Endothelial cell of umbilical vein (primary cell): Measurements from ENCODE around the gene PRKX. TPM values are rescaled to one million over a fixed set of nuclear protein-coding genes. Genes with fewer than 3 reads are reported as not detected.
"Not testable (repeated sequence)": the region's sequence is repeated elsewhere in the genome, so short reads cannot be mapped to it uniquely, and the experiment has no call there.

Source experiments
- BruUV-seq: library from RNA; stranded (reverse); fragments of 400-500 nt; replicated peaks from 2 replicates; lab custom pipeline; 2021; lab: Mats Ljungman, UMichigan
- CTCF ChIA-PET: fragments of 300-600, 350-600 bp; sonication (Branson Sonifier 250); formaldehyde crosslinking; loops from one replicate; lab custom pipeline; 2021; ENCODE audit warnings: antibody characterized with exemption, inconsistent platforms; lab: Charles Lee
- POLR2A ChIA-PET: fragments of 300-600, 350-600 bp; sonication (Branson Sonifier 250); formaldehyde crosslinking; loops from one replicate; lab custom pipeline; 2021; ENCODE audit warnings: antibody characterized with exemption, inconsistent platforms; lab: Charles Lee
- DNase-seq: peaks from one replicate; pipeline ENCODE4 v3.0.0-alpha.2; 2011; ENCODE audit warnings: low read depth, low spot score
- FAIRE-seq: peaks from 2 replicates; lab custom pipeline; 2011; peaks lifted over from hg19 to GRCh38; lab: Jason Lieb, UNC
- H2AFZ ChIP-seq: 2 replicates; pipeline ENCODE4 v1.6.0; 2012; ENCODE audit warnings: low read depth, low read length, control low read depth, inconsistent platforms
- H3K27ac ChIP-seq: 2 replicates; pipeline ENCODE4 v1.5.1; 2011; ENCODE audit warnings: low read depth, mild to moderate bottlenecking, control low read depth, low read length, moderate library complexity; ENCODE audit not compliant: insufficient read depth
- H3K27me3 ChIP-seq, 2 experiments: 2 replicates each; pipeline versions ENCODE4 v1.6.0 to v1.6.1; 2011; ENCODE audit warnings: low read length in 2 of 2, mixed read lengths in 1 of 2; ENCODE audit not compliant: control insufficient read depth in 2 of 2, insufficient read depth in 2 of 2
- H3K36me3 ChIP-seq, 2 experiments: 2 replicates in 1 of 2; 3 replicates in 1 of 2; pipeline ENCODE4 v1.5.1; 2011; ENCODE audit warnings: low read length in 2 of 2, mild to moderate bottlenecking in 1 of 2, moderate library complexity in 1 of 2; ENCODE audit not compliant: control insufficient read depth in 2 of 2, insufficient read depth in 2 of 2; ENCODE audit errors: extremely low read depth in 1 of 2
- H3K4me1 ChIP-seq: 3 replicates; pipeline ENCODE4 v1.5.1; 2011; ENCODE audit warnings: mild to moderate bottlenecking, low read length; ENCODE audit not compliant: control insufficient read depth, insufficient read depth; ENCODE audit errors: extremely low read depth
- H3K4me2 ChIP-seq: 2 replicates; pipeline ENCODE4 v1.6.1; 2011; ENCODE audit warnings: low read length, control low read depth, mixed read lengths; ENCODE audit not compliant: insufficient read depth
- H3K4me3 ChIP-seq, 3 experiments: fragments of 200-600 bp in 1 of 3; sonication (generic), shearing (Covaris generic) in 1 of 3; replicated peaks in 1 of 3; 2 replicates each; pipeline ENCODE4 v1.5.1; 2011 to 2016; ENCODE audit warnings: control low read depth in 3 of 3, low read length in 3 of 3, mild to moderate bottlenecking in 2 of 3, inconsistent platforms in 1 of 3, low read depth in 1 of 3, moderate library complexity in 1 of 3; ENCODE audit not compliant: insufficient read depth in 1 of 3
- H3K79me2 ChIP-seq: 2 replicates; pipeline ENCODE4 v1.6.0; 2012; ENCODE audit warnings: low read length, inconsistent platforms; ENCODE audit not compliant: control insufficient read depth, insufficient read depth
- H3K9ac ChIP-seq: replicated peaks from 2 replicates; pipeline ENCODE3; 2011; ENCODE audit warnings: low read length, control low read depth; ENCODE audit not compliant: insufficient read depth; ENCODE audit errors: extremely low read depth
- H3K9me1 ChIP-seq: replicated peaks from 3 replicates; pipeline ENCODE4 v1.6.0; 2011; ENCODE audit warnings: mild to moderate bottlenecking, low read length; ENCODE audit not compliant: control insufficient read depth, insufficient read depth; ENCODE audit errors: extremely low read depth
- H3K9me3 ChIP-seq: replicated peaks from 2 replicates; pipeline ENCODE4 v1.5.1; 2012; ENCODE audit warnings: low read length, inconsistent platforms; ENCODE audit not compliant: control insufficient read depth, insufficient read depth
- H4K20me1 ChIP-seq: replicated peaks from 2 replicates; pipeline ENCODE3; 2011; ENCODE audit warnings: mild to moderate bottlenecking, low read length; ENCODE audit not compliant: control insufficient read depth, insufficient read depth; ENCODE audit errors: extremely low read depth
- FOS ChIP-seq: IDR thresholded peaks from 2 replicates; pipeline ENCODE4 v1.6.1; 2011; ENCODE audit warnings: mild to moderate bottlenecking, low read length, moderate library complexity, borderline replicate concordance; ENCODE audit not compliant: insufficient read depth
- JUN ChIP-seq: IDR thresholded peaks from 2 replicates; pipeline ENCODE4 v1.6.1; 2011; ENCODE audit warnings: borderline replicate concordance, low read depth; ENCODE audit not compliant: insufficient read length, insufficient read depth
- POLR2A ChIP-seq: IDR thresholded peaks from 2 replicates; pipeline ENCODE4 v1.6.1; 2012; ENCODE audit warnings: low read depth, mild to moderate bottlenecking, control low read depth, low read length
- dilution Hi-C: fragments of 300-500 bp; cut with MboI; formaldehyde crosslinking; loops from one replicate; pipeline ENCODE4 v1.15.0; 2019; ENCODE audit warnings: low sequenced_read_pairs; ENCODE audit not compliant: extremely low pct_ligation_motif_present
- intact Hi-C: fragments of 100-400 bp; cut with micrococcal nuclease; formaldehyde crosslinking; loops from one replicate; pipeline ENCODE4 v1.10.0; 2022
- polyA plus RNA-seq, 4 experiments: library from polyadenylated mRNA; depleted of rRNA in 3 of 4; stranded (reverse) in 3 of 4; unstranded in 1 of 4; fragments of >200 nt; gene quantifications; 2 replicates each; pipeline versions ENCODE4 v1.2.1 to v1.2.3, GENCODE V29; 2011 to 2012; ENCODE audit warnings: missing spikeins in 1 of 4
- total RNA-seq: library from RNA; stranded (reverse); gene quantifications from 2 replicates; pipeline ENCODE4 v1.2.3, GENCODE V29; 2021

PRKX gene
- total and polyA plus RNA-seq, 2 donors (not counting 3 experiments of a cell fraction or from before 2014, with no cell fraction given), result 11.2 to 27.5 TPM

DNA sequence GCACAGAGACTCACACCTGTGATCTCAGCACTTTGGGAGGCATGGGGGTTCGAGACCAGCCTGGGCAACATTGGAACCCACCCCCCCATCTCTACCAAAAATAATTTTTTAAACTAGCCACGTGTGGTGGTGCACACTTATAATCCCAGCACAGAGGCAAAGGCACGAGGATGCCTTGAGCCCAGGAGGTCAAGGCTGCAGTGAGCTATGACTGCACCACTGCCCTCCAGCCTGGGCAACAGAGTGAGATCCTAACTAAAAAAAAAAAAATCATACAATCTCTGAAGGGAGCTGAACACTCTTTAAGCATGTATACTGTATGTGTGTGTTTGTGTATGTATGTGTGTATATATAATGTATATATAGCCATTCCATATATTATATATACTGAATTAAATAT lies 2.5 kb upstream of the PRKX start:
- ChIA-PET CTCF (no interaction called here), POLR2A (no interaction called here)
- Histone ChIP-seq H4K20me1 (no peaks in the 10 kb centered on the region), H3K4me1 (no peaks in the 10 kb centered on the region), H3K4me2 (no peak overlapping the region), H3K9ac (no peak overlapping the region), H3K9me1 (no peaks in the 10 kb centered on the region), H3K27me3 (no peaks in the 10 kb centered on the region), H2AFZ (no peak overlapping the region), H3K27ac (no peak overlapping the region), H3K36me3 (no peaks in the 10 kb centered on the region), H3K4me3 (no peak overlapping the region), H3K9me3 (no peaks in the 10 kb centered on the region), H3K79me2 (peaks cover 17% of the 10 kb centered on the region)
- FAIRE-seq (no peak), DNase-seq (no peak)
- TF ChIP-seq JUN, result no peak
- TF ChIP-seq POLR2A, result no peak
- no peak for TF ChIP-seq FOS
- dilution Hi-C loops (no loop called here), intact Hi-C loops (loop anchor here (10.0 kb wide), 1 partner anchor 61 kb away; no protein-coding TSS in a partner anchor)
- BruUV-seq, result no TSS peak

DNA sequence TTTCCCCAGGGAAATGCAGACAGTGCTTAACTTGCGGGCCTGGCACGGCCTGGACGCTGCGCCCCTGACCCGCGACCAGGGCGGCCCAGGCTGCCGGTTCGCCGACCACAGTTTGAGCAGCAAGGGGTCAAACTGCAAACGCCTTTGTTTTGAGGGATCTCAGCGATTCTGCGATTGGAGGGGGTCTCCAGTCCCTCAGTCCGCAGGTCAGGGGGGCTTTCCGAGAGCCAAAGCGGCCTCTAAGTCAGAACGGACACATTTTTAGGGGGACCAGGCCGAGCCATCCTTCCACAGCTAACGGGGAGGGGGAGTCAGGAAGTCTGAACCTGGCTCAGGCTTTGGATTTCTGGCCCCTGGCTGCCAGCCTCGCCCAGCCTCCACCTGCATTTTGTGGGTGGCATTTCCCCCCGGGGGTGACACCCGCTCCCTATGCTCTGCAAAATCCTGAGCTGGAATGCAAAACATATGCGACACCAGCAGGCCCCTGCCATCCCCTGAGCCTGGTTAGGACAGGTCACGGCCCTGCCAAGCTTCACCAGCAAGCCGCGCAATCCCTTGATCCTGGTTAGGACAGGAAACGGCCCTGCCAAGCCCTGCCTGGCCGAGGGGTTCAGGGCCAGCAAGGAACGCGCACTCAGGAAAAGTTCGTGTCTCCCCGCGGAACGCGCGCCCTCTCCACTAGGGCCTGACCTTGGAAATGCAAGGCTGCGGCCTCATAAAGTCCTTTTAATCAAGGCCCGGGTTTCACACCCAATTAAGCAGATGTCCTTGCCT lies 1.4 kb upstream of the PRKX start:
- FAIRE-seq, result peak; percentile 70
- H2AFZ ChIP-seq, H3K9me3 ChIP-seq, H3K4me2 ChIP-seq, H3K36me3 ChIP-seq, H3K4me3 ChIP-seq, CTCF ChIA-PET, H3K4me1 ChIP-seq, H3K27ac ChIP-seq, DNase-seq, POLR2A ChIA-PET, H4K20me1 ChIP-seq, BruUV-seq, dilution Hi-C loops, H3K9me1 ChIP-seq, H3K9ac ChIP-seq, H3K27me3 ChIP-seq: not testable (repeated sequence)
- peaks cover 21% of the 10 kb centered on the region for H3K79me2 ChIP-seq
- intact Hi-C loops, result loop anchor here (10.0 kb wide), 1 partner anchor 60 kb away; no protein-coding TSS in a partner anchor
